Colonic mucosa (tissue), 4 donors: ENCODE results near the gene PSMA8. TPM values are rescaled to one million over a fixed set of nuclear protein-coding genes. Genes with fewer than 3 reads are reported as not detected.

Experiments
- DNase-seq: peaks from one replicate; pipeline ENCODE4 v3.0.0-alpha.2; 2020
- H3K27ac ChIP-seq: fragments of 200-600 bp; one replicate; pipeline ENCODE4 v1.8.0; 2021
- H3K27me3 ChIP-seq: fragments of 200-600 bp; one replicate; pipeline ENCODE4 v1.8.0; 2021
- H3K36me3 ChIP-seq: fragments of 200-600 bp; one replicate; pipeline ENCODE4 v1.8.0; 2021
- H3K4me1 ChIP-seq: fragments of 200-600 bp; one replicate; pipeline ENCODE4 v1.8.0; 2021; ENCODE audit warnings: mild to moderate bottlenecking
- H3K4me3 ChIP-seq: fragments of 200-600 bp; one replicate; pipeline ENCODE4 v1.8.0; 2021
- H3K9ac ChIP-seq, 2 donors: one replicate each; pipeline ENCODE4 v1.7.0; 2013; ENCODE audit warnings: control low read depth in 2 of 2, low read depth in 2 of 2, low read length in 2 of 2
- H3K9me3 ChIP-seq: fragments of 200-600 bp; one replicate; pipeline ENCODE4 v1.8.0; 2021
- CTCF ChIP-seq: fragments of 200-600 bp; IDR thresholded peaks from one replicate; pipeline ENCODE4 v1.8.0; 2022; ENCODE audit warnings: antibody characterized with exemption, mild to moderate bottlenecking
- intact Hi-C: fragments of 100-400 bp; cut with DNase I; formaldehyde crosslinking; loops from one replicate; pipeline ENCODE4 v1.14.1; 2022
- total RNA-seq, 2 donors: library from RNA; stranded (reverse); fragmentation: NEBNext Ultra II Directional in 1 of 2; extraction: Animal tissue kit (Norgen Biotek cat#: 25700) in 1 of 2; gene quantifications; one replicate each; pipeline ENCODE4 v1.2.1, GENCODE V29; 2021
- donor health status: healthy.
- donor health status: DM: no; HTN: no; CAD: no.
- donor health status: DM: no; HTN: no; CAD: no.

Gene PSMA8
- not detected for total RNA-seq

- H3K4me1 ChIP-seq: no peaks in the 10 kb centered on the region
- H3K9me3 ChIP-seq: no peaks in the 10 kb centered on the region
- H3K27ac ChIP-seq: no peak within 1 kb of the TSS
- intact Hi-C loops: no loop called here
- H3K36me3 ChIP-seq: no peaks in the 10 kb centered on the region
- no peak within 1 kb of the TSS for H3K9ac ChIP-seq
- no peak within 1 kb of the TSS for H3K4me3 ChIP-seq
- DNase-seq: no peak
- no peak for TF ChIP-seq CTCF
- no peaks in the 10 kb centered on the region for H3K27me3 ChIP-seq
These were observed at the start of gene PSMA8 for GRCh38 chr18:26133652-26134051. TSS of gene PSMA8 (plus strand) at chr18:26133869. CDS start at chr18:26133966, 97 bp downstream.

GRCh38 chr18:26085056-26085455 lies 48.6 kb upstream of the PSMA8 start:
- Histone ChIP-seq H3K36me3 (peaks cover 6% of the 10 kb centered on the region), H3K4me3 (no peak overlapping the region), H3K9ac (no peak overlapping the region), H3K27ac (no peak overlapping the region), H3K9me3 (no peaks in the 10 kb centered on the region), H3K4me1 (peaks cover 7% of the 10 kb centered on the region), H3K27me3 (no peaks in the 10 kb centered on the region)
- no peak for DNase-seq
- no peak for TF ChIP-seq CTCF
- intact Hi-C loops: no loop called here

GRCh38 chr18:26086959-26087358 lies 46.7 kb upstream of the PSMA8 start:
- H3K27me3 ChIP-seq: no peaks in the 10 kb centered on the region
- peaks cover under 1% of the 10 kb centered on the region for H3K36me3 ChIP-seq
- H3K9ac ChIP-seq: no peak overlapping the region
- H3K9me3 ChIP-seq: no peaks in the 10 kb centered on the region
- no peak overlapping the region for H3K4me3 ChIP-seq
- peaks cover 7% of the 10 kb centered on the region for H3K4me1 ChIP-seq
- DNase-seq: no peak
- no peak for TF ChIP-seq CTCF
- H3K27ac ChIP-seq: no peak overlapping the region
- intact Hi-C loops: no loop called here

- TF ChIP-seq CTCF: no peak
- Histone ChIP-seq H3K27ac (no peak overlapping the region), H3K36me3 (no peaks in the 10 kb centered on the region), H3K4me1 (peaks cover 7% of the 10 kb centered on the region), H3K27me3 (no peaks in the 10 kb centered on the region), H3K9ac (no peak overlapping the region), H3K9me3 (no peaks in the 10 kb centered on the region), H3K4me3 (no peak overlapping the region)
- intact Hi-C loops: no loop called here
- DNase-seq: no peak
These were observed 45.2 kb upstream of the PSMA8 start for GRCh38 chr18:26088487-26088886.

- peak; percentile 21 for DNase-seq
- TF ChIP-seq CTCF: no peak
- no peaks in the 10 kb centered on the region for H3K36me3 ChIP-seq
- no peaks in the 10 kb centered on the region for H3K9me3 ChIP-seq
- peak overlapping the region; percentile 73 for H3K4me3 ChIP-seq
- intact Hi-C loops: loop anchor here (10.0 kb wide), 1 partner anchor 135 kb away; the partner anchor contains the start of gene TAF4B
- no peaks in the 10 kb centered on the region for H3K27me3 ChIP-seq
- H3K27ac ChIP-seq: peak overlapping the region; percentile 95
- peaks cover 7% of the 10 kb centered on the region for H3K4me1 ChIP-seq
- H3K9ac ChIP-seq: peak overlapping the region; percentile 94 to 95
These were observed 44.2 kb upstream of the PSMA8 start for GRCh38 chr18:26089293-26090129.
